Endometrium (tissue), 2 donors: Measurements from ENCODE around the gene MOXD1.
"Not testable (repeated sequence)": the region's sequence is repeated elsewhere in the genome, so short reads cannot be mapped to it uniquely, and the experiment has no call there.

Experiments used
- FAIRE-seq: peaks from 2 replicates; lab custom pipeline; 2012; peaks lifted over from hg19 to GRCh38; lab: Jason Lieb, UNC
- donor health status: control.
- donor health status: control.

Gene MOXD1

DNA sequence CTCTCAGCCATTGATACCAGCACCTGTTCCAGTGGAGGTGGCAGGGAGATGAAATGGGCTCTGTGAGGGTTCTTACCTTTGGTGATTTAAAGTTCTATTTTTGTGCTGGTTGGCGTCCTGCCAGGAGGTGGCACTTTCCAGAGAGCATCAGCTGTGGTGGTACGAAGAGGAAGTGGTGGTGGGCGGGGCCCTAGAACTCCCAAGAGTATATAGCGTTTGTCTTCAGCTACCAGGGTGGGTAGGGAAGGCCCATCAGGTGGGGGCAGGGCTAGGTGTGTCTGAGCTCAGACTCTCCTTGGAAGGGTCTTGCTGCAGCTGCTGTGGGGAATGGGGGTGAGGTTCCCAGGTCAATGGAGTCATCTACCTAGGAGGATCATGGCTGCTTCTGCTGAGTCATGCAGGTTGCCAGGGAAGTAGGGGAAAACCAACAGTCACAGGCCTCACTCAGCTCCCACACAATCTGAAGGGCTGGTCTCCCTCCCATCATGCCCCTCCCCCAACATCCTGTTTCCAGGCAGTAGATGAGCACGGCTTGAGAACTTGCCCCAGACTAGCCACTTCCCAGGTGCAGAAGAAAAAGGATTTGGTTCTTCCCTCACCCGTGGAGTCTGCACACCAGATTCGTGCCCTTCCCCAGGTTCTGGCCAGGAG lies 46.6 kb downstream of the MOXD1 start:
- no peak for FAIRE-seq

DNA sequence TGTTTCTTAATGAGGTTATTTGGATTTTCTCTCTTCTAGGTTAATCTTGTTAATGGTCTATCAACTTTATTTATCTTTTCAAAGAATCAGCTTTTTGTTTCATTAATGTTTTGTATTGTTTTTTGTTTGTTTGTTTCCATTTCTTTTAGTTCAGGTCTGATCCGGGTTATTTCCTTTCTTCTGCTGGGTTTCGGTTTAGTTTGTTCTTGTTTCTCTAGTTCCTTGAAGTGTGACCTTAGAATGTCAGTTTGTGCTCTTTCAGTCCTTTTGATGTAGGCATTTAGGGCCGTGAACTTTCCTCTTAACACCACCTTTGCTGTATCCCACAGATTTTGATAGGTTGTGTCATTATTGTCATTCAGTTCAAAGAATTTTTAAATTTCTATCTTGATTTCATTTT lies 49.3 kb downstream of the MOXD1 start:
- peak; percentile 15 for FAIRE-seq

DNA sequence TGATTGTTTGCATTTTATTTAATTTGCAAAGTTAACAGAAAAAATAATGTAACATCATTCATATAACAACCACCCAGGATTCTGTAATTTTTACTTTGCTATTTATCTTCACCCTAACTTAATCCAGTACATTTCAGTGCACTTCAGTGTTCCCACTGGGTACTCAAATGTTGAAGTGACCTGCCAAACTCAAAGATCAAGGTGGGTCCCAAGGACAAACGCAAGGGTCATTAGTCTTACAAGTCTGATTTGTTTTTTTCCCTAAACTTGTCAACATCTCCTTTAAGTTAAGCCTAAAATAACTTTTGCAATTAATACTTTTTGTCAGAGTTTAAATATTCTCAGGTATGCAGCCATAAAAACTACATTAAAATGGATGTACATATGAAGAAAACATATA lies 53.0 kb downstream of the MOXD1 start:
- FAIRE-seq: no peak

DNA sequence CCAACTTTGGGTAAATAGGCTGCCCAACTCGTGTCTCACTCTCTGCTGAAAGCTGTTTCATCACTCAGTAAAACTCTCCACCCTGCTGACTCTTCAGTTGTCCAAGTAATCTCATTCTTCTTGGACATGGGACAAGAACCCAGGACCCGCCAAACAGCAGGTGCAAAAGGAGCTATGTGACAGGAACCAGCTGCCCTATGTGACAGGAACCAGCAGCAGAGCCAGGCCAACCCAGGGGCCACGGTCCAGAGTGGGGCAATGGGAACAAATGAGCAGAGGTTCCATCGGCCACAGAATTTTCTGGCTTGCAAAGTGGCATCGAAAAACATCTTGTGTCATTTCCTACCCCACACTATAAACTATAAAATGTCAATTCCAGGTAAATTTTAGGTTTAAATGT lies 56.5 kb downstream of the MOXD1 start:
- FAIRE-seq: no peak

DNA sequence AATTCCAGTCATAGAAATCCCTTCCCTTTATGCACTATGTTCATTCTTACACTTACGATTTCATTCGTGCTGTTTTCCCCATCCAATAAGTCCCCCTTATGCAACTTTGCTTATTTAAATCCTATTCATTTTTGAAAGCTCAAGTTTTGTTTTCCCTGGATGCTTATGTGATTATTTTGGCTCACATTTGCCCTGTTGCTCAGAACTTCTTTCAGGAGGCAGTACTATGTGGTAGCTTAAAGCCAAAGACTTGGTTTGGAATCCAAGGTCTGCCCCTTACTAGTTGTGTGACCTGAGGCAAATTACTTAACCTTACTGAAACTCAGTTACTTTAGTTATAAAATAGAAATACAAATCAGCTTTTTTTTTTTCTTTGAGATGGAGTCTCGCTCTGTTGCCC lies 59.6 kb downstream of the MOXD1 start:
- no peak for FAIRE-seq

DNA sequence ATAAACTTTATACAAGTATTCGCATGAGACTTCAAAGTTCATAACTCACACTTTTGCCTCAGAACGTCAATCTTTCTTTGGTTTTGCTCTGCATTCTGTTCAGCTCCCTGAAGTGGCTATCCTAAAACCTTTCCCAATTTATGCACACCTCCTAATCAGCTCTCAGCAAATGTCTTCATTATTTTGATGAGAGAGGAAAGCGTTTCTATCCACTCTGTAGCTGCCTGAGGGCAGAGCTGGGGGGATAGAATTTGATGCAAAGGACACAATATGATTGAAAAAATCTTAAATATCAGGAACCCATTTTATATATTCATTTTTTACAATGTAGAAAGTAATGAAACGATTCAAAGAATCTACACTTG lies 66.8 kb downstream of the MOXD1 start:
- no peak for FAIRE-seq

DNA sequence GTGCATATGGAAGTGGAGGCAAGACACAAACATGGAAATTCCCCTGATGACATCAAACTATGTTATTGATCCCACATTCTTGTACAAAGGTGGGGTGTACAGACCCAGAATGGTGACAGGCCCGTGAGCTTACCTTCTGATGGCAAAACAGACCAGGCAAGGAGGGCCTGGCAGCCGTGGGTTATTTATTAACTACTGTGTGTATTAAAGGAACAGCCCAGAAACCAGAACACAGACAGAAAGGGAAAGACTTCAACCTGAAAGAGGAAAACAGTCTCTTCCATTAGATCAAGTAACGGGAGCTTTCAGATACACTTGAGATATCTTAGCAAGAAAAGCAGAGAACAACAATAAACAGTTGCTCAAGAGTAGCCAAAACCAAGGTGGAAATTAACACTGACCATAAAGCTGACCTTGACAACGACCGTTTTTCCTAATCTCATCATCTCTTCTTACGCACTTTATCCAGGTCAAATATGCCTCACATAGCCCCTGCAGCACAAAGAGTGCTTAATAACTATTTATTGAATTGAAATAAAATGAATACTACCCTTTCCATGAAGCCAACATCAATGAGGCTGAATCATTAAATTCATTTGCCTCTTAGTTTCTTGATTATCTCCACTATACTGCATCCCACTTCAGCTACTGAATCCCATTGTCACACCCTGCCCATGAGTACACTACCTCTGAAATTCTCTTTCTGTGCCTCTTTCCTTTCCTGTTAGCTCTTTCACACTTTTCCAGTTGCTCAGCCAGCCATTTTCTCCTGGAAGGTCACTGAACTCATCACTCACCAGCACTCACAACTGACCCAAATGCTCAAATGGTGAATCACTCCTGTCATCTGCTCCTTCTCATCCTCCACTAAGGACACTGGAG lies 67.4 kb downstream of the MOXD1 start:
- FAIRE-seq: no peak

DNA sequence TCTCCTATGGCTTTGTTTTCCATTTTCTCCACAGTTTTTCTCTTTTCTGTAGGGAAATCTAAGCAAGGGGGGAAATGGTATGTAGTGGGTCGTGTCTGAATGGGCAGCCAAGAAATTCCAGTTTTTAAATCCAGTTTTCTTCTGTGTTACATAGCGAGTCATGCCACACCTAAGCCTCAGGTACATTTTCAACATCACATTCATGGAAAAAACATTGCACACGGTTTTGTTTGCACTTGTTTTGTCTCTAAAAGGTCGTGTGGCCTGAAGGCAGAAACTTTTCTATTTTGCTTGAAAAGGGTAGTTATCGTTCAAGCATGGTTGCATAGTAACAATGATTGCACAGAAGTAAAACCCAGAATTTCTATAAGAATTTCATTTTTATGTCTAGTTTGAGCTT lies 70.5 kb downstream of the MOXD1 start:
- FAIRE-seq: no peak

DNA sequence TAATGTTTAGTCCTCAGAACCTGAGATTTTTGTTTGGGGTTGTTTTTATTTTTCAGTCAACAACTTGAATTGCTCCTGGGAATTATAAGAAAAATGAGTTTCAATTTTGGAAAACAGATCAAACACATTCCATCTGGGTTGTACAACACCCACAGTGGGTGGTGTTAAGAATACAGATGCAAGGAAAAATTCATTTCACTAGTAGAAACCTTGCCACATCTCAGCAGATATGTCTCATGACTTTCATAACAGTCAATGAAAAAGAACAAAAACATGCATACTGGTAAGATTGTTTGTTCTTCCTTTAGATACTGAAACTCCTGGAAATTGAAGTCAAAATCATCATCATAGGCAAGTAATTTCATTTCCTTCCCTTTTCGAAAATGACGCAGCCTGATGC lies 78.9 kb downstream of the MOXD1 start:
- FAIRE-seq: peak; percentile 33

DNA sequence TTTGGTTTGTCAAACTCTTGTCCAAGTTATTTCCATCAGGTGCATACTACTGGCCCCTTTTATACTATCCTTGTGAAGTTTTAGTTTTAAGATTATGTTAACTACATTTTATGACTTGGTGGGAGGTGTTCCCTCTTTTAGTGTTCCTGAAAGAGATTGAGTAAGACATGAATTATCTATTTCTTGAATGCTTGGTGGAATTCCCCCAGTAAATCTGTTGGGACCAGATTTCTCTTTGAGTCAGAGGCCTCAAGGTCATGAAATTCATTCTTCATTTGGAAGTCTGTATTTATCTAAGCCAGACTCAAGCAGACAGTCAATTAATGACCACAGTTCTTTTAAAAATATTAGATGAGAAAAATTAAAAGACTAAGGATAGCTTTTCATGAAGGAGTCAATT lies 81.3 kb downstream of the MOXD1 start:
- FAIRE-seq: no peak

DNA sequence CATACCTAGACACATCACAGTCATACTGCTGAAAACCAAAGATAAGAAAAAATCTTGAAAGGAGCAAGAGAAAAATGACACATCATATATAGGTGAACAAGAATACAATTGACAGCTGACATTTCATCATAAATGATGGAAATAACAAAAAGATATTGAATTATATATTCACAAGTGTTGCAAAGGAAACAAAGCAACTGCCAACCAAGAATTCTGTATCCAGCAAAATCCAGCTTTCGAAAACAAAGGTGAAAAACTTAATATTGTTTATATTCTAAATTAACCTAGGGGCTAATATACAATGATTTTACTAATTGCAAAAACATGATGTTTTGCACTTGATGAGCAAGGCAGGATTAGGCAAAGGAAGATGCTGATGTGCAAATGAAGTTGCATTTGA lies 84.3 kb downstream of the MOXD1 start:
- no peak for FAIRE-seq

DNA sequence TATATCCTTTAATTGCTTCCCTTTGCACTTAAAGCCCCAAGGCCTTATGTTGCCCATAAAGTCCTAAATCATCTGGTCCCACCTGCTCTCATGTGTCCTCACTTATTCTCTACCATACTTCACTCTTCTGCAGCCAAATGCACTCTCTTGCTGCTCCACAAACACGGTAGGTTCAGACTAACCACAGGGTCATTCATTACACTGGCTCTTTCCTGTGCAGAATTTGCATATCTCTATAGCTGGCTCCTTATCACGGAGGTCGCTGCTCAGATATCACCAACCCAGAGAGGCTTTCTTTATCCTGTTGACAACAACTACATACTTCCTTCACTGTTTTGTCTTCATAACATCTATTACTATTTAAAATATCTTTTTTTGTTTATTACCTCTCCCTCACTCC lies 86.8 kb downstream of the MOXD1 start:
- no peak for FAIRE-seq

DNA sequence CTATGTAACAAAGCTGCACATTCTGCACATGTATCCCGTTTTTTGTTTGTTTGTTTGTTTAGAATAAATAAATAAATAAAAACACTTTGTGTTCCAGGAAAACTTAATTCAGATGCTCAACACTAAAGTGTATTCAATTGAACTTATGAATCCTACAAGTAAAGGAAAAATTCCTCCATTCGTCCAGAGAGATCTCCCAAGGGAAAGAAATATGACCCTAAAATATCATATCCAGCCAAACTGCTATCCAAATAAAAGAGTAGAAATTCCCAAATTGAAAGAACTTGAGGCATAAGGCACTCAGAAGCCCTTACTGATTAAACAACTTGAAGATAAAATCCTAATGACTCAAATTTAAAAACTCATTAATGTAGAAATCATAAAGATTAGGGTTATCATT lies 90.4 kb downstream of the MOXD1 start:
- FAIRE-seq: no peak

DNA sequence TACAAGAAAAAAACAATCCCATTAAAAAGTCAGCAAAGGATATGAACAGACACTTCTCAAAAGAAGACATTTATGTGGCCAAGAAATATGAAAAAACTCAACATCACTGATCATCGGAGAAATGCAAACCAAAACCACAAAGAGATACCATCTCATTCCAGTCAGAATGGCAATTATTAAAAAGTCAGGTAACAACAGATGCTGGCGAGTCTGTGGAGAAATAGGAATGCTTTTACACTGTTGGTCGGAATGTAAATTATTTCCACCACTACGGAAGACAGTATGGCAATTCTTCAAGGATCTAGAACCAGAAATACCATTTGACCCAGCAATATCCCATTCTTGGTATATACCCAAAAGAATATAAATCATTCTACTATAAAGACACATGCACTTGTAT lies 91.1 kb downstream of the MOXD1 start:
- not testable (repeated sequence) for FAIRE-seq

DNA sequence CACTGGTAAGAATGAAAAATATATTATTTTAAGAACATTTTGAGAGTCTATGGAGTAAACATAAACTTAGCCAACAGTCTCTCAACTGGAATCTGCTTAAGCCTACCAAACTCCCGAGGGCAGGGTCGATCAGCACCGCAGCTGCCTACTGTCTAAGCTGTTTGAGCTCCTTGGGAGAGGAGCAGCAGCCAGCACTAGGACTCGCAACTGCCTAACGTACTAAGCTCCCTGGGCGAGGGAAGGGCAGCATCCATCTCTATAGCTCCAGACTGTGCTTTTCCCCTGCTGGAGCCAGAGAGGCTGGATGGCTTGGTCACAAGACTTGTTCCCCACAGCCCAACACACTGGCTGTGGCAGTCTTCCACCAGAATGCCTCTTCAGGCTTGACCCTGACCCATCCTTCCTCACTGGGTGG lies 96.4 kb downstream of the MOXD1 start:
- no peak for FAIRE-seq

DNA sequence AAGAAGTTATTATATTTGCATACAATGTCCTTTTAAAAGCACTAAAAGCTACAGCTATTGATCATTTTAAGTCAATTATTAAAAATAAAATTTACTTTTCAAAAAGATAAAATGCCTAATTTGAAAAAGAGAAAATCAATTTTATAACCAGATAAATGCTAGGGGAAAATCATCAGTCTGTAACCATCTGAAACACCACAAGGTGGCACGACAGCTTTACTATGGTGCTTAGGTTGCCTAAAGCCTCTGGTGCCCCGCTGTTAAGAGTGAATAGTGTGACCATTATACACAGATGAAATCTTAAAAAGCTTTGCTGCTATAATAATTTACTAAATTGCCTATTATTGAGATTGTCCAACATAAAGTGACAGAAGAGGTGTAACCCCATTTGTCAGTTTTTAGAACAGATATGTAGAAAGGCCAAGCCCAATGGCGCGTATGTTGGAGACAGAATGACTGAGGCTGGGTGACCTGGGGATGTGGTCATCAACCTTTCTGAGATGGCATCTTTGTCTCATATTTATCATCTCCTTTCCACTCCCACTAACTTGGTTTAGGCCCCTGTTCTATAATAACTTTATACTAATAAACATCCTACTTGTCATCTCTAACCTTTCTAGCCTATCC lies 100.8 kb downstream of the MOXD1 start:
- peak; percentile 84 for FAIRE-seq

DNA sequence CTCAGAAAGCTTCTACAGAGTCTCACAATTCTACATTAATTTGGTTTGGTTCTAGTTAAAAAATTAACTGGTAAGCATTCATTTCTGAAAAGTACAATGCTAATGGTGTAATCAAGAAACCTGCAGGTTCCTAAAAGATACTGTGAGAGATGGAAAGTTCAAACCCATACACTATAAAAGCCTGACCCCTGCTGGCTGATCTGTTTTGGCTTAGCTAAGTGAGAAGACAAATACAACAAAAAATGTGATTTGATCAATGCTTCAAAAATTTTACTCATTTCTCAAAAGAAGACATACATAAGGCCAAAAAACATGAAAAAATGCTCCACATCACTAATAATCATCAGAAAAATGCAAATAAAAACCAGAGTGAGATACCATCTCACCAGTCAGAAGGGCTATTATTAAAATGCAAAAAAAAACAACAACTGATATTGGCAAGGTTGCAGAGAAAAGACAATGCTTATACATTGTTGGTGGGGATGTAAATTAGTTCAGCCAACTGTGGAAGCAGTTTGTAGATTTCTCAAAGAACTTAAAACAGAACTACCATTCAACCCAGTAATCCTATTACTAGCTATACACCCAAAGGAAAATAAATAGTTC lies 102.8 kb downstream of the MOXD1 start:
- peak; percentile 80 for FAIRE-seq

DNA sequence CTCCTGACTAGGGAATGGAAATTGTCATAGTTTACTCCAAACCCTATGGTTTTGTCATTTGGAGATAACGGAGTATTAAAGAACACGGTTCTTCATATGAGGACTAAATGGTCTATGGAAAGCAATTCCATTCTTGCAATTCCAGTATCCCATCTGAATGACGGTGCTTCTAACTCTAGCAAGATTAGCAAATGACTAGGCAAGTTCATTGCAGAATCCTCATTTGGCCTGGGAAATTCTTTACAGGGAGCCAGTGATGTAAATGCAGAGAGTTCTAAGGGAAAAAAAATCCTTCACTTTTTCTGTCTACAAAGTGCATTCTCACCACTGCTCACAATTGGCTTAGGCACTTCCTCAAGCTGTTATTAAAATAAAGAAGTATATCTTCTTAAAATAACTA lies 111.5 kb downstream of the MOXD1 start:
- no peak for FAIRE-seq

DNA sequence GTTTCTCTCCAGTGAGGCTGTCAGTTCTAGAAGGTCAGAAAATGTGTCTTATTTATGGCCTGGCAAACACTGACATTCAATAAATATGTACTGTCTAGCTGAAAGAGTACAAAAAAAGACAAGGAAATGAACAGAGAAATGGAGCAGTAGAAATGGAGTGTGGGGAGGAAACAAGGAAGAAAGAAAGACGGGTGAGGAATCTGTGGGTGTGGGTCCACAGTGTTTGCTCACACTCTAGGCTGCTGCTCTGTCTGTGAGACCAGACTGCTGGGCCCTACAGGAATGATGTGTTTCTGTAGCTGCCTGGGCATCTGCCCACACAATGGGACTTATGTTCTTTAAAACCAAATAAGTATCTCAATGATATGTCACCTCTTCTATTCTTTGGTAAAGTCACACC lies 114.2 kb downstream of the MOXD1 start:
- FAIRE-seq: no peak

DNA sequence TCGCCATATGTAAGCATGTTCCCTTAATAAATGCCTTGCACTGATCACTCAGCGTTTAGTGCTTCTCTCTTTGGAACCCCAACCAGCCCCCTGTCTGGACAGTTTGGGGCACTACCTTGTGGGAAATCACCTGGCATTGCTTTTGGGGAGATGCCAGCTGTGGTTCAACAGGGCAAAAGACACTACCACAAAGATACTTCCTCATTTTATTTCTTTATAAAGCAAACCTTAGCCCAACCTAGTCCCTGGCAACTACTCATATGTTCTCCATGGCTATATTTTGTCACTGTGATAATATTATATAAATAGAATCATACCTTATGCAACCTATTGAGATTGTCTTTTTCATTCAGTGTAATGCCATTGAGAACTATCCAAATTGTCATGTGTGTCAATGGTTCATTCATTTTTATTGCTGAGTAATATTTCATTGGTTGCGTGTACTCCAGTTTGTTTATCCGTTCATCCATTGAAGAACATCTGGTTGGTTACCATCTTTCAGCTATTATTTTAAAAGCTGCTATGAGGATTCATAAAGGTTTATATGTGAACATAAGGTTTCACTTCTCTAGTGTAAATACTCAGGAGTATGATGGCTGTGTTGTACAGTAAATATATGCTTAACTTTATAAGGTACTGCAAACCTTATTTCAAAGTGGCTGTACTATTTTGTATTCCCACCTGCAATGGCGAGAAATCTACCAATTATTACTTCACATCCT lies 114.8 kb downstream of the MOXD1 start:
- FAIRE-seq: no peak

DNA sequence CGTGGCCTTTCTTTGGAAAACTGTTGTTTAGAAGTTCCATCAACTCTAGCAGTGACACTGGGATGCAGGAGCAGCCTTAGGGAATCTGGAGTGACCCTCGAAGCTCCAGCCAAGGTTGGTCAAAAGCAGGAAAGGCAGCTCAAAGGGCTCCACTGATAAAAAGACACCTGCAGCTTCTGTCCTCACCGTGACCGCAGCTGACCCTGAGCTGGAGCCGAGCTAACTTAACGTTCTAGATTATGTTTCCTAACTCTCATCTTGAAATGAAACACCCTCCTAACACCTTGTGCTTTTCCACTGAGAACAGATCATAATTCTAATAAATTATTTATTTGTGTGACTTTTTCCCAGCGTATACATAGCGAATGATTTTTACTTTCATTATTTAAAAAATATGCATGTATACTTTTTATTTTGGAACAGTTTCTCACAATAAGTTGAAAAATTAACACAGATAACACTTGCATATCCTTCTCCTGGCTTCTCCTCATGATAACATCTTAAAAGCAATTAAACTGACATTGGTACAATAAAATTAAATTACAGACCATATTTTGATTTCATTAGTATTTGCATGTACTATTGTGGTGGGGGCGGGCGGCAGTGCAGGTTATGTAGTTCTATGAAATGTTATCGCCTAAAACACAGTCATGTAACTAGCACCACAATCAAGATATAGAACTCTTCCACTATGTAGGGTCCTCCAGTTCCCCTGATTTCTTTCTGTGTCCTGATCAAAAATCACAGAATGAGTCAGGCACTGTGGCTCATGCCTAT lies 116.1 kb downstream of the MOXD1 start:
- FAIRE-seq: no peak

DNA sequence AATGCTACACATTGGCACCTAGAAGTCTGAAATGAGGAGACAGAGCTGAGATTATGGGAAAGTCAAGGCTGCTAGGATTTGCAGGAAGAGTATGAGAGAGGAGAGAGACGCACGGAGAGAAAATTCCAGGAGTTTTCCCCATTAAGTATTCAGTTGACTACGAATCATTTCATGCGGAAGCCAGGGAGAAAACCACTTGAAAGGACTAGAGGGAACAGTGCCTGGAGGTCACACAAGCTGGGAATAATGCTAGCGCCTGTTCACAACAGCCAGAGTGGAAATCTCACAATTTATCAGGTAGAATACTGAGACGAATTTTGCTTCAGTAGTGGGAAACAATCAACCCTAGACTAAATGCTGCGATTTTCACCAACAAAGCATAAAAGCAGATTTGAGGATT lies 118.6 kb downstream of the MOXD1 start:
- FAIRE-seq: no peak
